Right atrium auricular region (tissue), 2 donors: Measurements from ENCODE around the gene DICER1. TPM values are rescaled to one million over a fixed set of nuclear protein-coding genes. Genes with fewer than 3 reads are reported as not detected.
"Not testable (repeated sequence)": the region's sequence is repeated elsewhere in the genome, so short reads cannot be mapped to it uniquely, and the experiment has no call there.

ENCODE experiments used
- DNase-seq: peaks from one replicate; pipeline ENCODE4 v3.0.0-alpha.2; 2019; ENCODE audit warnings: low spot score
- H3K27ac ChIP-seq, 2 donors: fragments of 200-600 bp; sonication (generic); 1 replicate in 1 of 2; 2 replicates in 1 of 2; pipeline ENCODE4 v1.5.1; 2016 to 2019
- H3K27me3 ChIP-seq, 2 donors: fragments of 200-600 bp; sonication (generic); one replicate each; pipeline versions ENCODE4 v1.5.1 to v1.6.0; 2017 to 2019
- H3K36me3 ChIP-seq: fragments of 200-600 bp; sonication (generic); one replicate; pipeline ENCODE4 v1.5.1; 2016
- H3K4me1 ChIP-seq, 2 donors: fragments of 200-600 bp; sonication (generic); one replicate each; pipeline versions ENCODE4 v1.5.1 to v1.6.0; 2017 to 2019
- H3K4me3 ChIP-seq, 2 donors: fragments of 200-600 bp; sonication (generic); 1 replicate in 1 of 2; 2 replicates in 1 of 2; pipeline ENCODE4 v1.5.1; 2017 to 2019; ENCODE audit warnings: mild to moderate bottlenecking in 1 of 2, moderate library complexity in 1 of 2
- H3K9me3 ChIP-seq, 2 donors: fragments of 200-600 bp; sonication (generic); one replicate each; pipeline ENCODE4 v1.5.1; 2019
- CTCF ChIP-seq, 2 donors: fragments of 200-600 bp; sonication (generic); IDR thresholded peaks; one replicate each; pipeline ENCODE4 v1.5.1; 2019; ENCODE audit warnings: antibody characterized with exemption in 2 of 2
- total RNA-seq, 2 donors: library from RNA; depleted of rRNA; stranded (reverse); fragments of >200 nt; gene quantifications; one replicate each; pipeline ENCODE4 v1.1.0, GENCODE V29; 2016

DICER1 gene
- total RNA-seq: 10 to 100 TPM; 15.9 to 23.0 TPM

- DNase-seq: peak; percentile 98
- peak within 1 kb of the TSS; percentile 69 to 93 for H3K4me3 ChIP-seq
- peaks cover 0 to 35% of the 10 kb centered on the region in 2 donors for H3K4me1 ChIP-seq
Measured at GRCh38 chr14:95157327-95158189, at the start of gene DICER1. Gene DICER1, minus strand, starts transcription at chr14:95157529. Its CDS starts 24,071 bp downstream, at chr14:95133458.

GRCh38 chr14:95206534-95206933, 49.2 kb upstream of the DICER1 start:
- no peak for TF ChIP-seq CTCF (IDR thresholded peaks at IDR 0.05)
- Histone ChIP-seq H3K4me1 (no peaks in the 10 kb centered on the region), H3K27me3 (no peaks in the 10 kb centered on the region), H3K27ac (no peak overlapping the region), H3K4me3 (no peak overlapping the region), H3K9me3 (peaks cover 0 to 26% of the 10 kb centered on the region in 2 donors), H3K36me3 (peaks cover 10% of the 10 kb centered on the region)
- no peak for DNase-seq

More at GRCh38 chr14:95157327-95158189, at the start of gene DICER1:
- Histone ChIP-seq H3K27me3 (no peaks in the 10 kb centered on the region), H3K27ac (peak within 1 kb of the TSS; percentile 90 to 91), H3K36me3 (no peaks in the 10 kb centered on the region), H3K9me3 (no peaks in the 10 kb centered on the region)
- TF ChIP-seq CTCF (IDR thresholded peaks at IDR 0.05): no peak

- H3K9me3 ChIP-seq: peaks cover 0 to 26% of the 10 kb centered on the region in 2 donors
- H3K4me3 ChIP-seq: no peak overlapping the region
- peaks cover 0 to 5% of the 10 kb centered on the region in 2 donors for H3K4me1 ChIP-seq
- H3K27me3 ChIP-seq: no peaks in the 10 kb centered on the region
- DNase-seq: no peak
- peaks cover 10% of the 10 kb centered on the region for H3K36me3 ChIP-seq
- H3K27ac ChIP-seq: no peak overlapping the region
- no peak for TF ChIP-seq CTCF (IDR thresholded peaks at IDR 0.05)
Measured at GRCh38 chr14:95204705-95205104, 47.4 kb upstream of the DICER1 start.

- Histone ChIP-seq H3K9me3 (peaks cover 0 to 26% of the 10 kb centered on the region in 2 donors), H3K36me3 (peaks cover 10% of the 10 kb centered on the region)
- H3K27ac ChIP-seq, H3K27me3 ChIP-seq, DNase-seq, H3K4me3 ChIP-seq, H3K4me1 ChIP-seq: not testable (repeated sequence)
Measured at GRCh38 chr14:95201745-95202144, 44.4 kb upstream of the DICER1 start.

GRCh38 chr14:95200404-95200803, 43.1 kb upstream of the DICER1 start:
- Histone ChIP-seq H3K4me1 (peaks cover 0 to 5% of the 10 kb centered on the region in 2 donors), H3K36me3 (peaks cover 10% of the 10 kb centered on the region), H3K27ac (no peak overlapping the region), H3K4me3 (no peak overlapping the region), H3K9me3 (peaks cover 0 to 21% of the 10 kb centered on the region in 2 donors), H3K27me3 (no peaks in the 10 kb centered on the region)
- no peak for DNase-seq
- TF ChIP-seq CTCF (IDR thresholded peaks at IDR 0.05): no peak

- H3K27me3 ChIP-seq: no peaks in the 10 kb centered on the region
- TF ChIP-seq CTCF (IDR thresholded peaks at IDR 0.05): no peak
- H3K9me3 ChIP-seq: peaks cover 0 to 11% of the 10 kb centered on the region in 2 donors
- H3K4me3 ChIP-seq: no peak overlapping the region
- H3K4me1 ChIP-seq: peaks cover 0 to 5% of the 10 kb centered on the region in 2 donors
- peaks cover 9% of the 10 kb centered on the region for H3K36me3 ChIP-seq
- no peak for DNase-seq
- H3K27ac ChIP-seq: no peak overlapping the region
Measured at GRCh38 chr14:95199298-95199983, 42.1 kb upstream of the DICER1 start.
